Hepatocyte (in vitro differentiated cells): ENCODE measurements around the gene PLCL1. TPM values are rescaled to one million over a fixed set of nuclear protein-coding genes. Genes with fewer than 3 reads are reported as not detected.

ENCODE experiments used
- DNase-seq: peaks from one replicate; pipeline ENCODE4 v3.0.0-alpha.2; 2016; ENCODE audit warnings: low spot score
- H2AFZ ChIP-seq: fragments of 200-600 bp; sonication (generic); 2 replicates; pipeline ENCODE4 v1.6.0; 2016; ENCODE audit warnings: antibody characterized with exemption, mild to moderate bottlenecking
- H3K27ac ChIP-seq: fragments of 200-600 bp; sonication (generic); 2 replicates; pipeline ENCODE4 v1.5.1; 2016; ENCODE audit warnings: mild to moderate bottlenecking
- H3K27me3 ChIP-seq: fragments of 200-600 bp; sonication (generic); 2 replicates; pipeline ENCODE4 v1.6.1; 2016
- H3K36me3 ChIP-seq: fragments of 200-600 bp; sonication (generic); replicated peaks from 2 replicates; pipeline ENCODE4 v1.5.1; 2016; ENCODE audit warnings: low read depth; ENCODE audit not compliant: insufficient read depth
- H3K4me1 ChIP-seq: fragments of 200-600 bp; sonication (generic); 2 replicates; pipeline ENCODE4 v1.5.1; 2016; ENCODE audit warnings: mild to moderate bottlenecking, moderate library complexity; ENCODE audit not compliant: insufficient read depth
- H3K4me2 ChIP-seq: fragments of 200-600 bp; sonication (generic); 2 replicates; pipeline ENCODE4 v1.6.0; 2016
- H3K4me3 ChIP-seq: fragments of 200-600 bp; sonication (generic); 2 replicates; pipeline ENCODE4 v1.5.1; 2016; ENCODE audit warnings: mild to moderate bottlenecking
- H3K79me2 ChIP-seq: fragments of 200-600 bp; sonication (generic); 2 replicates; pipeline ENCODE4 v1.6.0; 2017; ENCODE audit warnings: mild to moderate bottlenecking
- H3K9me2 ChIP-seq: fragments of 200-600 bp; sonication (generic); replicated peaks from 2 replicates; pipeline ENCODE4 v1.6.0; 2017; ENCODE audit warnings: mild to moderate bottlenecking; ENCODE audit not compliant: insufficient read depth
- H3K9me3 ChIP-seq: fragments of 200-600 bp; sonication (generic); 2 replicates; pipeline ENCODE4 v1.5.1; 2016; ENCODE audit warnings: low read depth, mild to moderate bottlenecking
- H4K20me1 ChIP-seq: fragments of 200-600 bp; sonication (generic); 2 replicates; pipeline ENCODE4 v1.6.0; 2016; ENCODE audit warnings: mild to moderate bottlenecking; ENCODE audit not compliant: insufficient read depth, poor library complexity, severe bottlenecking
- EZH2 ChIP-seq: fragments of 200-600 bp; sonication (generic); IDR thresholded peaks from 2 replicates; pipeline ENCODE4 v1.6.1; 2016; ENCODE audit warnings: antibody characterized with exemption, mild to moderate bottlenecking, borderline replicate concordance
- EZH2phosphoT487 ChIP-seq: fragments of 200-600 bp; sonication (generic); IDR thresholded peaks from one replicate; pipeline ENCODE4 v1.6.1; 2018; ENCODE audit warnings: antibody characterized with exemption, mild to moderate bottlenecking, low read depth, moderate library complexity; ENCODE audit not compliant: unreplicated experiment, severe bottlenecking
- WGBS: methylation state at CpG from one replicate; pipeline ENCODE4 v1.1.6; 2016; ENCODE audit warnings: low lambda C conversion rate; ENCODE audit errors: missing lambda C conversion rate; 5-methylcytosine and 5-hydroxymethylcytosine counted together
- polyA plus RNA-seq: library from polyadenylated mRNA; unstranded; fragments of >200 nt; fragmentation: Nextera tagmentation; extraction: Ambion mirVana; gene quantifications from 2 replicates; pipeline ENCODE4 v1.2.1, GENCODE V29; 2016
- total RNA-seq: library from RNA; depleted of rRNA; stranded (reverse); fragments of >200 nt; gene quantifications from 2 replicates; pipeline ENCODE4 v1.2.3, GENCODE V29; 2014
- TF ChIP-seq, protein P1 (sequence below): fragments of 200-600 bp; sonication (generic); IDR thresholded peaks from 2 replicates; pipeline ENCODE4 v1.5.1; 2016; ENCODE audit warnings: antibody characterized with exemption, mild to moderate bottlenecking; ENCODE audit not compliant: poor library complexity

The PLCL1 gene
- total and polyA plus RNA-seq, 2 experiments from 2014 or later = 0.37 to 2.4 TPM

DNA sequence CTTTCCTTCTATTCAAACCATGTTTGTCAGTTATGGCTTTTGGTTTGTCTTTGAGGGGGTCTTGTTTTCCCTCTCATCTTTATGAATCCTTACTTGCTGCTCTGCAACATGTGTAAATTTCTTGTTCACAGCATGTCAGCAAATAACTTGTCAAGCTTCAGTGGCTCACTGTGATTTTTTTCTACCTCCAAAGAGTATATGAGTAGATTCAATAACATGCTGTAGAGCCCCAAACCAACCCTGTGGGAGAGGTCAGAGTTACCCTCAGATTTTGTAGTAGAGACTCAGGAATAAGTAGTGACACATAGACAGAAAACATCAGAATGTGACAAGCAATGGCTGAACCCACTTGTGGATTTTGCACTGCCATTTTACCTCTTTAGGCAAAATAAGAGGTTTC is 121.6 kb downstream of the PLCL1 start:
- TF ChIP-seq, protein P1, sequence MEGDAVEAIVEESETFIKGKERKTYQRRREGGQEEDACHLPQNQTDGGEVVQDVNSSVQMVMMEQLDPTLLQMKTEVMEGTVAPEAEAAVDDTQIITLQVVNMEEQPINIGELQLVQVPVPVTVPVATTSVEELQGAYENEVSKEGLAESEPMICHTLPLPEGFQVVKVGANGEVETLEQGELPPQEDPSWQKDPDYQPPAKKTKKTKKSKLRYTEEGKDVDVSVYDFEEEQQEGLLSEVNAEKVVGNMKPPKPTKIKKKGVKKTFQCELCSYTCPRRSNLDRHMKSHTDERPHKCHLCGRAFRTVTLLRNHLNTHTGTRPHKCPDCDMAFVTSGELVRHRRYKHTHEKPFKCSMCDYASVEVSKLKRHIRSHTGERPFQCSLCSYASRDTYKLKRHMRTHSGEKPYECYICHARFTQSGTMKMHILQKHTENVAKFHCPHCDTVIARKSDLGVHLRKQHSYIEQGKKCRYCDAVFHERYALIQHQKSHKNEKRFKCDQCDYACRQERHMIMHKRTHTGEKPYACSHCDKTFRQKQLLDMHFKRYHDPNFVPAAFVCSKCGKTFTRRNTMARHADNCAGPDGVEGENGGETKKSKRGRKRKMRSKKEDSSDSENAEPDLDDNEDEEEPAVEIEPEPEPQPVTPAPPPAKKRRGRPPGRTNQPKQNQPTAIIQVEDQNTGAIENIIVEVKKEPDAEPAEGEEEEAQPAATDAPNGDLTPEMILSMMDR = no peak
- TF ChIP-seq EZH2 = no peak
- no peak for TF ChIP-seq EZH2phosphoT487
- no peaks in the 10 kb centered on the region for H3K4me1 ChIP-seq
- no peaks in the 10 kb centered on the region for H3K9me2 ChIP-seq
- H3K4me3 ChIP-seq = no peak overlapping the region
- no peaks in the 10 kb centered on the region for H4K20me1 ChIP-seq
- H3K79me2 ChIP-seq = no peaks in the 10 kb centered on the region
- H3K27ac ChIP-seq = no peak overlapping the region
- no peaks in the 10 kb centered on the region for H3K27me3 ChIP-seq
- no peak overlapping the region for H3K4me2 ChIP-seq
- DNase-seq = no peak
- H3K9me3 ChIP-seq = no peaks in the 10 kb centered on the region
- no peak overlapping the region for H2AFZ ChIP-seq
- peaks cover 5% of the 10 kb centered on the region for H3K36me3 ChIP-seq

DNA sequence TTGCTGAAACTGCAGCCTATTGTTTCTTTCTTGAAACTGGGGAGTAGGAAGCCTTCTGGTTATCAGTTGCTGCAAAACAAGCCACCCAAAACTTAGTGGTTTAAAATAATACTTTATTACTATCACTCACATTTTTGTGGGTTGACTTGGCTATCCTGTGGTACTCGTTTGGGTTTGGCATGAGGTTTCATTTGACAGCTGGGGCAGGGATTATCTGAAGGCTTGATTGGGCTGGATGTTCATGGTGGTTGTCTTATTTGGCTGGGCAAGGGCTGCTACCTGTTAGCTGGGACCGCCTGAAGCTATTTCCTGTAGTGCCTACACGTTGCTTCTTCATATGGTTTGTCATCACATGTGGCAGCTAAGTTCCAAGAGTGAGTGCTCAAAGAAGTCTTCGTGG is 122.3 kb downstream of the PLCL1 start:
- no peaks in the 10 kb centered on the region for H4K20me1 ChIP-seq
- TF ChIP-seq EZH2phosphoT487 = no peak
- TF ChIP-seq EZH2 = no peak
- TF ChIP-seq, protein P1 = no peak
- H3K27me3 ChIP-seq = no peaks in the 10 kb centered on the region
- H2AFZ ChIP-seq = no peak overlapping the region
- peaks cover 5% of the 10 kb centered on the region for H3K36me3 ChIP-seq
- no peak for DNase-seq
- no peak overlapping the region for H3K4me3 ChIP-seq
- H3K79me2 ChIP-seq = no peaks in the 10 kb centered on the region
- no peak overlapping the region for H3K4me2 ChIP-seq
- no peaks in the 10 kb centered on the region for H3K9me3 ChIP-seq
- H3K9me2 ChIP-seq = no peaks in the 10 kb centered on the region
- 86% methylated on average over 4 of the region's 4 CpGs for WGBS
- H3K27ac ChIP-seq = no peak overlapping the region
- no peaks in the 10 kb centered on the region for H3K4me1 ChIP-seq

DNA sequence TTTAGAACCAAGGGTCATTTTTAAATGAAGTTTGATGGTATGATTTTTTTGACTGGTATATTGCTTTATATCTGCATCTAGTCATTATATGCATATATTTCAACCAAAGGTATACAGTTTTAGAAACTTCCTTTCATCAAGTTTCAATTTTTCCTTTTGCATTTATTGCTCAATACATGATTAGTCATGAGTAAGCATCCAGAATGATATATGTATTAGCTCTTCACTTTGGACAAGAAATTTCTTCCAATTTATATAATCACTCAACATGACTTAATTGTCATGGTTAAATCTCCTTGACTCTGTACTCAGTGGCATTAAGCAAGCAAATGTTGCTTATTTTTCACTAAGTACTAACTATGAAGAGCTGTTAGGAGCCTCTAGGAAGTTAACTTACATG is 123.6 kb downstream of the PLCL1 start:
- Histone ChIP-seq H3K27me3 (no peaks in the 10 kb centered on the region), H3K79me2 (no peaks in the 10 kb centered on the region), H4K20me1 (no peaks in the 10 kb centered on the region), H2AFZ (no peak overlapping the region), H3K4me2 (no peak overlapping the region), H3K36me3 (peaks cover 5% of the 10 kb centered on the region), H3K9me2 (no peaks in the 10 kb centered on the region), H3K27ac (no peak overlapping the region), H3K9me3 (no peaks in the 10 kb centered on the region), H3K4me1 (no peaks in the 10 kb centered on the region), H3K4me3 (no peak overlapping the region)
- TF ChIP-seq EZH2phosphoT487 (no peak), EZH2 (no peak)
- TF ChIP-seq, protein P1 = no peak
- no peak for DNase-seq
